B cell (primary cell): Measurements from ENCODE around the gene SLC2A9.

ENCODE experiments used
- CTCF ChIP-seq: fragments of 200-600 bp; IDR thresholded peaks from one replicate; pipeline ENCODE4 v1.8.0; 2022; ENCODE audit warnings: antibody characterized with exemption, mild to moderate bottlenecking
- EZH2 ChIP-seq: IDR thresholded peaks from 2 replicates; pipeline ENCODE4 v1.6.1; 2012; ENCODE audit warnings: borderline replicate concordance, low read depth, mild to moderate bottlenecking, moderate library complexity, low read length; ENCODE audit not compliant: insufficient read depth, poor library complexity, severe bottlenecking

- no peak for TF ChIP-seq EZH2
- no peak for TF ChIP-seq CTCF
These were observed 88.1 kb downstream of the SLC2A9 start for GRCh38 chr4:9933184-9933583.
